KOPT-K1 (cell line): ENCODE measurements around the gene KCNK4.
A peak's percentile ranks its signal among the peaks of the same experiment; 100 is the strongest.
"Not testable (repeated sequence)": the region's sequence is repeated elsewhere in the genome, so short reads cannot be mapped to it uniquely, and the experiment has no call there.

Experiments
- H3K27ac ChIP-seq: fragments of 200-600 bp; sonication (generic); 2 replicates; pipeline ENCODE4 v1.5.1; 2016; ENCODE audit warnings: antibody characterized with exemption, mild to moderate bottlenecking, low read depth, low read length; ENCODE audit not compliant: poor library complexity, severe bottlenecking
- H3K36me3 ChIP-seq: fragments of 200-600 bp; sonication (generic); 2 replicates; pipeline ENCODE4 v1.5.1; 2017; ENCODE audit warnings: antibody characterized with exemption, mild to moderate bottlenecking, low read length, moderate library complexity; ENCODE audit not compliant: insufficient read depth
- H3K9me3 ChIP-seq: fragments of 200-600 bp; sonication (generic); 2 replicates; pipeline ENCODE4 v1.5.1; 2017; ENCODE audit warnings: antibody characterized with exemption, low read length, mild to moderate bottlenecking; ENCODE audit not compliant: insufficient read depth, poor library complexity, severe bottlenecking

The KCNK4 gene

GRCh38 chr11:64291262-64291751 is at the start of gene KCNK4:
TSS of gene KCNK4 (plus strand) at chr11:64291302. CDS start at chr11:64293019, 1,717 bp downstream.
- H3K36me3 ChIP-seq, result no peaks in the 10 kb centered on the region
- no peaks in the 10 kb centered on the region for H3K9me3 ChIP-seq
- no peak within 1 kb of the TSS for H3K27ac ChIP-seq

- H3K9me3 ChIP-seq, result no peaks in the 10 kb centered on the region
- peak overlapping the region; percentile 91 for H3K27ac ChIP-seq
- peaks cover 39% of the 10 kb centered on the region for H3K36me3 ChIP-seq
Observed at GRCh38 chr11:64241491-64242374, 49.4 kb upstream of the KCNK4 start.

GRCh38 chr11:64243236-64243854 is 47.8 kb upstream of the KCNK4 start:
- Histone ChIP-seq H3K9me3 (no peaks in the 10 kb centered on the region), H3K36me3 (peaks cover 26% of the 10 kb centered on the region), H3K27ac (no peak overlapping the region)

GRCh38 chr11:64244107-64244506 is 47.0 kb upstream of the KCNK4 start:
- Histone ChIP-seq H3K27ac (peak overlapping the region; percentile 15), H3K36me3 (peaks cover 18% of the 10 kb centered on the region), H3K9me3 (no peaks in the 10 kb centered on the region)

GRCh38 chr11:64244966-64245365 is 46.1 kb upstream of the KCNK4 start:
- H3K36me3 ChIP-seq, result peaks cover 18% of the 10 kb centered on the region
- no peaks in the 10 kb centered on the region for H3K9me3 ChIP-seq
- H3K27ac ChIP-seq, result peak overlapping the region; percentile 87

- H3K27ac ChIP-seq, result peak overlapping the region; percentile 87
- peaks cover 18% of the 10 kb centered on the region for H3K36me3 ChIP-seq
- no peaks in the 10 kb centered on the region for H3K9me3 ChIP-seq
Observed at GRCh38 chr11:64245401-64245796, 45.7 kb upstream of the KCNK4 start.

GRCh38 chr11:64245797-64246620 is 45.1 kb upstream of the KCNK4 start:
- no peaks in the 10 kb centered on the region for H3K9me3 ChIP-seq
- peak overlapping the region; percentile 87 for H3K27ac ChIP-seq
- H3K36me3 ChIP-seq, result peaks cover 18% of the 10 kb centered on the region

- H3K9me3 ChIP-seq, result not testable (repeated sequence)
- H3K36me3 ChIP-seq, result peaks cover 18% of the 10 kb centered on the region
- H3K27ac ChIP-seq, result peak overlapping the region; percentile 87
Observed at GRCh38 chr11:64246621-64246870, 44.6 kb upstream of the KCNK4 start.

- peaks cover 18% of the 10 kb centered on the region for H3K36me3 ChIP-seq
- H3K27ac ChIP-seq, result peak within 1 kb of the TSS; percentile 87
- no peaks in the 10 kb centered on the region for H3K9me3 ChIP-seq
Observed at GRCh38 chr11:64246871-64247728, 44.0 kb upstream of the KCNK4 start, which contains the start of gene PPP1R14B. TSS of gene PPP1R14B (minus strand) at chr11:64246943. CDS start at chr11:64246673, 270 bp downstream.

GRCh38 chr11:64247729-64248531 is 43.2 kb upstream of the KCNK4 start:
- Histone ChIP-seq H3K36me3 (peaks cover 18% of the 10 kb centered on the region), H3K27ac (no peak overlapping the region), H3K9me3 (no peaks in the 10 kb centered on the region)

- H3K36me3 ChIP-seq, result peaks cover 12% of the 10 kb centered on the region
- no peak overlapping the region for H3K27ac ChIP-seq
- no peaks in the 10 kb centered on the region for H3K9me3 ChIP-seq
Observed at GRCh38 chr11:64248578-64248977, 42.5 kb upstream of the KCNK4 start.

GRCh38 chr11:64249038-64249437 is 42.1 kb upstream of the KCNK4 start:
- Histone ChIP-seq H3K27ac (no peak overlapping the region), H3K9me3 (no peaks in the 10 kb centered on the region), H3K36me3 (peaks cover 7% of the 10 kb centered on the region)

GRCh38 chr11:64249563-64250414 is 41.3 kb upstream of the KCNK4 start:
- no peak overlapping the region for H3K27ac ChIP-seq
- H3K9me3 ChIP-seq, result no peaks in the 10 kb centered on the region
- H3K36me3 ChIP-seq, result no peaks in the 10 kb centered on the region
